ENCODE measurements around the gene NXN.
"Not testable (repeated sequence)": the region's sequence is repeated elsewhere in the genome, so short reads cannot be mapped to it uniquely, and the experiment has no call there.

NXN gene

GRCh38 chr17:812638-813204 is 166.9 kb downstream of the NXN start:
- DNase-seq: no peak
- intact Hi-C loops (cut with DNase I): no loop called here

DNA sequence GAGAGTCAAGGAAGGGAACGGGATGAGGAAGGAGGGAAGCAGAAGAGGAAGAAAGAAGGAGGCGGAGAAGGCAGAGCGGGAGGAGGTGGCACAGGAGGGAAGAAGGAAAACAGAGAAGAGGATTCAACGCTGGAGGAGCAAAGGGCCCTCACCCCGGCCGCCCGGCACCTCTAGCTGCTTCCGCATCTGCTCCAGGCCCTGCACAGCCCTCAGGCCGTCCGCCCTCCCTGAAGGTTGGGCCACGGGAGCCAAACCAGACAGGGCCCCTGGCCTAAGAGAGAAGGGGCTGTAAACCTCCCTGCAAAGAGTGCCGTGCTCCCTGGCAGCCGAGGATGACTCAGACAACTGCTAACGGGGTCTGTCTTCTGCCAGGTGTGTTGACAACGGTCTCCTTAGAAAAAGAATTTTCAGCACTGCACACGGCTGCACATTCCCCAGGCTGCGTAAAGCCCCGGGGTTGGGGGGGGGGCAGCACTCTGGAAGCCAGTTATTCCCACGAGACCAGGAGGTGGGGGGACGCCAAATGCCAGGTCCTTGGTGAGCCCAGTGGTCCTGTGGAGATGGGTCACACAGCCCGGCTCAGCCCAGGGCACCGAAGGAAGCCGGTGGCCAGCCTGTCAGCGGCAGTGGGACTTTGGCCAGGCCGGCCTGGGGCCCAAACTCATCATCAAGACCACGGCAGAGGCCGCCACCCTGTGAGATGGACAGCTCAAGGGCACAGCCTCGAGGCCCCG is 168.4 kb downstream of the NXN start:
- no peak for DNase-seq
- intact Hi-C loops (cut with DNase I): no loop called here

DNA sequence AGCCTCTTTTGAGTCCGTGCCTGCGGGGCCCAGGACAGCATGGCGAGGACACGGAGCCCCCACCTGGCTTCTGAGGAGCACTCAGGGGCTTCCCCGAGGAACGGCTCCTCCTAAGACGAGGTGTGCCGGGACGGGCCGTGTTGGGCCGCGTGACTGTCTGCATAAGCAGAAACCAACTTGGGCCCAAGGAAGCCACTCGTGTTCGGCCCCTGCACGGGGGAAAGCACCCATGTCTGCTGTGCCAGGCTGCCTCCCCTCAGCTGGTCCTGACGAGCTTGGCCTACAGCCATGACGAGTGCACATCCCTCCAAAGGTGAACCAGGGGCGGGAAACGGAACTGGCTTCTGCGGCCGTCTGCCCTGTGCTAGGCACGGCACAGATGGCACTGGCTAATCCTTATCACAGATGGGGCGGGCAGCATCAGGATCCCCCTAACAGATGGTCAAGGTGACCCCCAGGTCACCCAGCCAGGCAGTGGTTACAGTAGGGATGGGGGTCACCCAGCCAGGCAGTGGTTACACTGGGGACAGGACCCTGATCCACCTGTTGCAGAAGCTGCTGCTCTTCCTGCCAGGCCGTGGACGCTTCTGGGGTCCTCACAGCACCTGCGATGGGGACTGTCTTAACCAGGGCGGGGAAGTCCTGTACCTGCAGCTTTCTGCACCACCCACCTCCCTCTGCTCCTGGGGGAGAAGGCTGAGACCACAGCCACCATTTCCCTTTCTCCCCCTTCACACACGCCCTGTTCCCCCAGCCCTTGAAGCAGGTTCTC is 171.9 kb downstream of the NXN start:
- intact Hi-C loops (cut with DNase I): no loop called here
- DNase-seq: peak in 2 of 10 donors; percentile 67 to 71

DNA sequence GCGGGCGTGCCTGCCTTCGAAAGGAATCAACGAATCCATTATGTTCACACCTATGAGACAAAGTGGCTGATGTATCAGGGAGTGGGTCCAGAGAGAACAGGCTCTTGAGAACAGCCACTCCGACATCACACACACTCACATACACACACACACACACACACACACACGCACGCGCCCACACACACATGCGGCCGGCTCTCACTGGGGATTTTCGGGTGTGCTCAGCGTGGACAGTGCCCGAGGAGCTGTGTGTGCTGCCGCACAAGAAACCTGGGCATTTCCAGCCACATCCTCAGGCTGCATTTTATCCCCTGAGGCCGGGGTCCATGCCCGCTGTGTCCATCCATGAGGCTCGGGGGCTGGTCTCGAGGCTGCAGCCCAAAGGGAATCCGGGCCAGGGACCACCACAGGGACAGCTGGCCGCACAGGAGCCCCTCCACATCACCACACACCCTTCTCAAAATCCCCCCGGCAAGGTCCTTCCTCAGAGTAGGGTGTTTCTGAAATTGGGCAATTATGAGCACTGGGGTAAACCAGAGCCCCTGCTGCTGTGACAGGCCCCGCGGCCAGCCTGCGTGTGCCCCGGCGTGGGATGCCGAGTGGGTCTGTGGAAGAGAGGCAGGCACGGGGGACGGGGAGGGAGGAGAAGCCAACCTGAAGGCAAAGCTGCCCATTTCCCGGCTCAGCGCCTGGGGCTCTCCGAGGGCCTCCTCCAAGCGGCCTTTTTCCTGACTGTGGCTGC is 172.6 kb downstream of the NXN start:
- intact Hi-C loops (cut with DNase I): no loop called here
- peak in 2 of 10 donors; percentile 70 to 73 for DNase-seq

- no peak for DNase-seq
- intact Hi-C loops (cut with DNase I): no loop called here
Measured at GRCh38 chr17:806346-806745, 173.2 kb downstream of the NXN start.

- peak in 1 of 10 donors; percentile 67 for DNase-seq
- intact Hi-C loops (cut with DNase I): not testable (repeated sequence)
Measured at GRCh38 chr17:805886-806285, 173.7 kb downstream of the NXN start.

DNA sequence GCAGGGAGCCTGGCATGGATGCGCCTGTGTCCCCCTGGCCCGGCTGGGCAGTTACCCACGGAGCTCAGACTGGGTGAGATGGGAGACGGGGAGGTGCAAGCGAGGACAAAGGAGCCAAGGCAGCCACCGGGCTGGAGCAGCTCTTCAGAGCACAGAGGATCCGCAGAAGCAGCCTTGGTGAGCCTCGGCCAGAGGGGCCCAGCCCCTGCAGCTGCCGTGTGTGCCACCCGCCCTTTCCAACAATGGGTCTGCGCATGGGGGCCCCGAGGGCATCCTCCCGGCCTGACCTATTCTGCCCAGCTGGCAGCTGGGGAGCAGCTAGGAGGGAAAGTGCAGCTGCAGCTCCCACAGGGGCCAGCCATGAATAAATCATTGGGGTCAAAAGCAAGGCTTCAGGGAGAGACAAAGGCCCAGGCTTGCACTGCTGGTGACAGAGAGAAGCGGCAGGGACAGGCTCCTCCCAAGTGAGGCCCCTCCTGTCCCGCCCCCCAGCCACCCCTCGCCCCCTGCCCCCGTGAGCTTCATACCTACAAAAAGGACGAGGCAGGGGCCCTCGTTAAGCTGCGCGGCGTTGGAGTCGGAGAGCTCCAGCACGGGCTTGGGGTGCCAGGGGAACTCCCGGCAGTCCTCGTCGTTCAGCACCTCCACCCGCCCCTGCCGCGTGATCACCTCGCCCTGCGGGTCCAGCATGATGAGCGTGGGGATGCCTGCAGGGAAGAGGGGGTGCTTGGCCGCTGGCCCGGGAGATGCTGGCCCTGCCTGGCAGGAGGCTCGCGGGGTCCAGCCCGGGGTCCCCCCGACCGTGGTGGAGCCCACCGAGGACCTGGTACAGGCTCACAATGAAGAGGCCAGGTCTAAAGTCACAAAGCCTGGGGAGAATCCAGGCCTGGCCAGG is 174.8 kb downstream of the NXN start:
- intact Hi-C loops (cut with DNase I): no loop called here

DNA sequence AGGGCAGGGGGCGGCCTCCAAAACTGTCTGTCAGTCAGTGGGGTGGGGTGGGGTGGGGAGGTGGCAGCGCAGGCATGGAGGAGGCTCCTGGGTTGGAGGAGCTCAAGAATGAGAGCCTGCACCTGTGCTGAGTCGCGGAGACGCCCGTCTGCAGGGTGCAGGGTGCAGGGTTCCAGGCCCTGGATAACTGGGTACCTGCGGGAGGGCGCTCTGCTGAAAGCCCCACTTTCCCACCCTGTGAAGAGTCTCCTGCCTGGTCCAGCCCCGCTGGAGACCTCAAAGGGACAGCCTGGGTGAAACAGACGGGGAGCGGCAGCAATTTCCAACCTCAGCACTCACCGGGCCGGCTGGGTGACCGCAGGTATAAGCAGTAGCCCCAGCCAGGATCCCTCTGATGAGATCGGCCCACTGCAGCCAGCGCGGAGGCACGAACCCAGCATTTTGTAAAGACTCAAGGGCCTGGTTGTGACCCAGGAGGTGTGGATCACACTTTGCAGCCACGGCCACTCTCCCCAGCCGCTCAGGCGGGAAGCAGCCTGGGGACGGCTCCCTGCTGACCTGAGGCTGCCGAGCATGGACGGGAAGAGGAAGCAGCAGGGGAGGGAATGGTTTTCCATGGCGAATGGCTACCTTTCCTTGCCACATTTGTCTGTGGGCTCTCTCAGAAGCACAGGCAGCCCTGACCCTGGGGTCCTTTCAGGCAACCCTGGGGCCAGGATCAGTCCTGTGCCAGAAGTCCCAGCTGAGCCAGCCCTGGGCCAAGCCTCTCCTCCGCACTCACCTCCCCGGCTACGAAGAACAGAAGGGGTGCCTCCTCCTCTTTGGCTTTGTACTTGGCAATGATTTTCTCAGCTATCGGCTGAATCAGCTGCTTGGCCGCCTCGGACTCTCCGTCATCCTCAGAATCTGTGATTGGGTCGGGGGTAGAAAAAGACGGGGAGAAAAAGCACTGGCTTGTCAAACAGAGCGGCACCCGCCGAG is 176.4 kb downstream of the NXN start:
- intact Hi-C loops (cut with DNase I): no loop called here
- DNase-seq: peak in 1 of 10 donors; percentile 80

More for the DNA sequence above, 174.8 kb downstream of the NXN start:
- peak in 4 of 10 donors; percentile 19 to 91 (median 60) for DNase-seq

- DNase-seq: no peak
- intact Hi-C loops (cut with DNase I): no loop called here
Measured at GRCh38 chr17:802481-802880, 177.1 kb downstream of the NXN start.

DNA sequence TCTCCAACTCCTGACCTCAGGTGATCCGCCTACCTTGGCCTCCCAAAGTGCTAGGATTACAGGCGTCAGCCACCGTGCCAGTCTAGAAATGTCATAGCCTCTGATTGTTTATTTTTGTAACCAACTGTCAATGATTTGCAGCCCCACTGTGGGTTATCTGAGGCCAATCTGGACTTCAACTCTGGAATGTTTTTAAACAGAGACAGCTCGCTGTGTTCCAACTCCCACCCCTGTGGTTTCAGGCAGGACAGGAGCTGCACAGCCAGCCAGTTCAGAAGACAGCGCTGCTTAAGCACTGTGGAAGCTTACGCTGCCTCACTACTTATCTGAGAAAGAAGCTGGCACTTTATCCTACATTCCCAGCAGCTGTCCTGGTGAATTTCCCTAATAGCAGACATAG is 177.9 kb downstream of the NXN start:
- intact Hi-C loops (cut with DNase I): no loop called here
- no peak for DNase-seq

DNA sequence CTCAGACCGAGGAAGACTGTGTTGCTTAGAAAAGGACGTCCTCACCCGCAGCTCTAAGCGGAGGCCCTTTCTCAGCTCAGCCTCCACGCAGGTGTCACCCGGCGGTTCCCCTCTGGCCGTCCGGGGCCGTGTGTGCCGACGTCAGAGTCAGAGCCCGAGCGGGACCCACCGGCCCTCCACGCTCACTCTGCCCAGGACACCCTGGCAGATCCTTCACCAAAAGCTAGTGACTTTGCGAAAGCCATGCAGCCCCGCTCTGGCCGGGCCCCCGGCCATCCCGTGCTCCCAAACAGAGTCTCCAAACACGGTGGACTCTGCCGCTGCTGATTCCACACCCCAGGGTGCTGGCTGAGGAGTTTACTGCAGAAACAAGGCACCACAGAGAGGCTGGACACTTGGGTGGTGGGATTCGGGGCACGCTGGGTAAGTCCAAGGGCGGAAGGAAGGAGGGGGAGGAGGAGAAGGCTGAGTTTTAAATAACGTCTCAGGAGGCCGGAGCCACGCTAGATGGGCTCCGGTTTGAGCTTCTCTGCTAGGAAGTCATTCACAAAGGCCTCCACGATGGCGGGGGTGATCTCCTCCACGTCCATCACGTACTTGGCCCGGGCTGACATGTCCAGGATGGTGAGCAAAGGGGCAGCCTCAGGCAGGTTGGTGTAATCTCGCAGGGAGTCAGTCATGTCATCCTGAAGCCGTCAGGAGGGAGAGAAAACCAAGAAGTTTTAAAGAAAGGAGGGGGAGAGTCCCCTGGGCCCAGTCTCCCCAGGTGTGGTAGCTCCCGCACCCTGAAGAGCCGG is 178.9 kb downstream of the NXN start:
- intact Hi-C loops (cut with DNase I): no loop called here
- peak in 1 of 10 donors; percentile 78 for DNase-seq

DNA sequence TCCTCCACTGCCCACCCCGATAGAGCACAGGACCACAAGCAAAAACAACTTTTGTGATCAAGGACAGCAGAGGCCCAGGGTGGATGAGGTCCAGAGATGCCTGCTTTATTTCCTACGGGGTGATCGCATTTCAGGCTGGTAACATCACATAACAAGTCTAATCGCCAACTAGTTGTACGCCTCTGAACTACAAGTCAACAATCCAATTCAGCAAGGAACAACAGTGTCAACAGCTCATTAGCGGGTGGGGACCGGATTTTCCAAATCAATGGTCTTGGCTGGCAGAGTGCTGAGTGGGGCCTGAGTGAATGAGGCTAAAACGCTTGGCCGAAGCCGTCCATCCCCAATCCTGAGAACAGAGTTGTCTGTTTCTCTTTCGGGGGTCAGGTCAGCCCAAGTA is 180.3 kb downstream of the NXN start:
- intact Hi-C loops (cut with DNase I): loop anchor here (5.0 kb wide), 1 partner anchor 258 kb away; no protein-coding TSS in a partner anchor
- DNase-seq: no peak

- intact Hi-C loops (cut with DNase I): loop anchor here (5.0 kb wide), 1 partner anchor 259 kb away; no protein-coding TSS in a partner anchor
- peak in 6 of 10 donors; percentile 39 to 84 (median 62) for DNase-seq
Measured at GRCh38 chr17:798246-798645, 181.3 kb downstream of the NXN start.

DNA sequence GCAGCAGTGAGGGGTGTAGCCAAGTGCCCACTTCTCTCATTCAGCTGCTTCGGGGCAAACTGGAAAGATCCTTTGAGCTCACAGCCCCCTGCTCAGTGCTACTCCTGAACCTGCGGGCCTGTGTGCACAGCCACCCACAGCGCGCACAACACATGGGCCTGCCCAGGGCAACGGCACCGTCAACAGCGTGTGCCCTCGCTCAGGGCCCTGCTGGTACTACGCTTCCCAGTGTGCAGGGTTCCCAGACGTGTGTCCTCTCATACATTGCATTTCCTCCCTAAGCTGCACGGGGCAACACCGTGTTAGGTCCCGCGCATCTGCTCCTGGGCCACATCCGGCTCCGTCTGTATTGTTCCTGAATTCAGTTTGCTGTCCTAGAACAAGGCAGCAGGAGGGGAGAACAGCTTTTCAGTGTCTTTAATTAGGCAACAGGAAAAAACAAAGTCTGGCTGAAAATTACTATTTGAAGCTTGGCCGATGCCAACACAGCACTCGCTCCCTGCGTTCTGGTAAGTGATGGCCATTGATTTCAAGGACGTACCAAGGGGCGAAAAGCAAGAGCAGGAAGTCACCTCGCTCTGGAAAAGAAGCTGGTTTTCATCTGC is 182.2 kb downstream of the NXN start:
- peak in 3 of 10 donors; percentile 29 to 64 (median 62) for DNase-seq
- intact Hi-C loops (cut with DNase I): loop anchor here (5.0 kb wide), 1 partner anchor 260 kb away; no protein-coding TSS in a partner anchor

DNA sequence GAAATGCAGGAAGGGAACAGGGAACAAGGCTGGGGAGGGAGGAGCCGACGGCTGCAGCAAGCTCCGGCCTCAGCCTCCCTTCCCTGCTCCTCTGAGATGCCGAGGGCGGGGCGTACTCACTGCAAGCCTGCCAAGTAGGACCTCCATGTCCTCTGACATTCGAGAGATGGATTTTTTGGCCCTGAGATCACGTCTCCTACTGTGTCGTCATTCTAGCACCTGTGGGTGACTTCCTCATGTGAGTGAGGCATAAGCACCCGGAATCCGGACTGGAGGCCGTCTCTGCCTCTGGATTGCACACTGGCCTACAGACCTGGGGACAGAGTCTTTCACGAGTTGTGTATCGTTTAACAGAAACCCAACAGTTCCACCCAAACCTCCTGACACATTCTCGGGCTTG is 183.0 kb downstream of the NXN start:
- peak in 3 of 10 donors; percentile 48 to 68 (median 61) for DNase-seq
- intact Hi-C loops (cut with DNase I): loop anchor here (5.0 kb wide), 1 partner anchor 261 kb away; no protein-coding TSS in a partner anchor

DNA sequence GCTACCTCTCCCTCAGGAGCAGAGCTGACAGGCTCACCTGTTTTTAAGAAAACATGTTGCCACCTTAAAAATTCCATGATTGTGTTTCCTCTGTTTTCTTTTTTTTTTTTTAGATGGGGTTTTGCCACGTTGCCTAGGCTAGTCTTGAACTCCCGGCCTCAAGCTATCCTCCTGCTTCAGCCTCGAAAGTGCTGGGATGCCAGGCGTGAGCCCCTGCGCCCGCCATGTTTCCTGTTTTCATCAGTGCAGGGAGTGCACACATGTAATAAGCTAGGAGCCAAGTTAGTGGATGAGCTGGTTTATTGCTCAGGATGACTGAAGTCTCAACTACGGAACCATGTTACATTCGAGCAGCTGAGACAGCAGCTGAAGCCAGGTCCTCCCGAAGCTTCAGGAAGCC is 183.9 kb downstream of the NXN start:
- intact Hi-C loops (cut with DNase I): loop anchor here (1.0 to 5.0 kb wide), 2 partner anchors 186 to 262 kb away; no protein-coding TSS in a partner anchor
- DNase-seq: peak in 3 of 10 donors; percentile 42 to 56 (median 50)

- intact Hi-C loops (cut with DNase I): loop anchor here (1.0 to 5.0 kb wide), 2 partner anchors 186 to 262 kb away; no protein-coding TSS in a partner anchor
Measured at GRCh38 chr17:795276-795675, 184.3 kb downstream of the NXN start.

More at GRCh38 chr17:795276-795675, 184.3 kb downstream of the NXN start:
- DNase-seq: peak in 3 of 10 donors; percentile 46 to 80 (median 59)

All from posterior cingulate gyrus (tissue), 11 donors.